IMR-90 (cell line): Measurements from ENCODE around the gene NR6A1.

Experiments
- CEBPB ChIP-seq: IDR thresholded peaks from 2 replicates; pipeline ENCODE4 v1.6.1; 2012; ENCODE audit warnings: low read depth, low read length, improper control_type of control experiment
- MAFK ChIP-seq: IDR thresholded peaks from 2 replicates; pipeline ENCODE4 v1.6.1; 2012; ENCODE audit warnings: low read depth, low read length, improper control_type of control experiment
- NFE2L2 ChIP-seq: fragments of 150-350 bp; IDR thresholded peaks from 2 replicates; pipeline ENCODE4 v1.6.1; 2016; ENCODE audit warnings: low read depth, mild to moderate bottlenecking, low read length
- POLR2A ChIP-seq: IDR thresholded peaks from 2 replicates; pipeline ENCODE4 v1.6.1; 2012; ENCODE audit warnings: mild to moderate bottlenecking, low read depth, low read length
- RAD21 ChIP-seq: IDR thresholded peaks from 2 replicates; pipeline ENCODE4 v1.6.1; 2012; ENCODE audit warnings: low read length, improper control_type of control experiment
- RFX5 ChIP-seq: IDR thresholded peaks from 2 replicates; pipeline ENCODE4 v1.8.0; 2012; ENCODE audit warnings: low read depth, mild to moderate bottlenecking, low read length, moderate library complexity
- TF ChIP-seq, protein P1 (sequence below): conservative IDR thresholded peaks from 2 replicates; pipeline ENCODE4 v1.5.1; 2012; ENCODE audit warnings: mild to moderate bottlenecking, low read depth, low read length, improper control_type of control experiment
- TF ChIP-seq, protein P2 (sequence below): fragments of 150-350 bp; IDR thresholded peaks from 2 replicates; pipeline ENCODE4 v1.6.1; 2016; ENCODE audit warnings: low read depth, mild to moderate bottlenecking, low read length, moderate library complexity, borderline replicate concordance

DNA sequence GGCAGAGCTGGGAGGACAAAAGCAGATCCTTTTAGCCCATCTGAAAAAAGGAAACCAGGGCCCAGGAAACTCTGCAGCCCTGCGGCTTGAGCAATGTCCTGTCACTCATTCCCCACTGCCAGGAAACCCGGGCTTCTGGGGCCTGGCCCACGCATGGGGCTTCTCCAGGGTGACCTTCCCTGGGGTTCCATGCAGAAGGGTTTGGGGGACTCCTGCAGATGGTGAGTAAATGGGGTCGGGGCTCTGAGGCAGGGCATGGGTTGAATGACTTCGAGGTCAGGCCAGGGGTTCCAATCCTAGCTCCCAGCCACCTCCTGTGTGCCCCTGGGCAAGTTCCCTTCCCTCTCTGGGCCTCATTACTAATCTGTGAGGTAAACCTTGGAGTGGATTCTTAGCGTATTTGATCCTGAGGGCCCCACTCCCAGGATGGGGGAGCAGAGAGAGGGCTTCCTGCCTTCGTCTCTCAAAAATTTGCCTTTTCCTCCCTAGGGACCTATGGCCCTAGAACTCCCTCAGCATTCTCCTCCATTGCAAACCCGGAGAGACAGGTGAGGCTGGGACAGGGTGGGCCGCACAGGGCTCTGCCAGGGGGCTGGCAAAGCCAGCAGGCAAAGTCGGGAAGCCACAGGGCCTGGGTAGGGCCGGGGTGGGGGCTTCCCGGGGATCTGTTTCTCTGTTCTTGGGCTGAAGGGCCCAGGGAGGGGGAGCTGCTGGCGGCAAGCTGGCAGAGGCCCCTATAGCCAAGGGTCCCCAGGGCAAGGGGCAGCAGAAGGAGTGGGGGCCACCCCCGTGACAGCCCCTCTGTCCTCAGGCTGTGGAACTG is 295.0 kb downstream of the NR6A1 start:
- TF ChIP-seq CEBPB (no peak), POLR2A (no peak), NFE2L2 (no peak), MAFK (no peak), RFX5 (no peak), RAD21 (no peak)
- TF ChIP-seq, protein P1, sequence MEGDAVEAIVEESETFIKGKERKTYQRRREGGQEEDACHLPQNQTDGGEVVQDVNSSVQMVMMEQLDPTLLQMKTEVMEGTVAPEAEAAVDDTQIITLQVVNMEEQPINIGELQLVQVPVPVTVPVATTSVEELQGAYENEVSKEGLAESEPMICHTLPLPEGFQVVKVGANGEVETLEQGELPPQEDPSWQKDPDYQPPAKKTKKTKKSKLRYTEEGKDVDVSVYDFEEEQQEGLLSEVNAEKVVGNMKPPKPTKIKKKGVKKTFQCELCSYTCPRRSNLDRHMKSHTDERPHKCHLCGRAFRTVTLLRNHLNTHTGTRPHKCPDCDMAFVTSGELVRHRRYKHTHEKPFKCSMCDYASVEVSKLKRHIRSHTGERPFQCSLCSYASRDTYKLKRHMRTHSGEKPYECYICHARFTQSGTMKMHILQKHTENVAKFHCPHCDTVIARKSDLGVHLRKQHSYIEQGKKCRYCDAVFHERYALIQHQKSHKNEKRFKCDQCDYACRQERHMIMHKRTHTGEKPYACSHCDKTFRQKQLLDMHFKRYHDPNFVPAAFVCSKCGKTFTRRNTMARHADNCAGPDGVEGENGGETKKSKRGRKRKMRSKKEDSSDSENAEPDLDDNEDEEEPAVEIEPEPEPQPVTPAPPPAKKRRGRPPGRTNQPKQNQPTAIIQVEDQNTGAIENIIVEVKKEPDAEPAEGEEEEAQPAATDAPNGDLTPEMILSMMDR, result no peak
- TF ChIP-seq, protein P2, sequence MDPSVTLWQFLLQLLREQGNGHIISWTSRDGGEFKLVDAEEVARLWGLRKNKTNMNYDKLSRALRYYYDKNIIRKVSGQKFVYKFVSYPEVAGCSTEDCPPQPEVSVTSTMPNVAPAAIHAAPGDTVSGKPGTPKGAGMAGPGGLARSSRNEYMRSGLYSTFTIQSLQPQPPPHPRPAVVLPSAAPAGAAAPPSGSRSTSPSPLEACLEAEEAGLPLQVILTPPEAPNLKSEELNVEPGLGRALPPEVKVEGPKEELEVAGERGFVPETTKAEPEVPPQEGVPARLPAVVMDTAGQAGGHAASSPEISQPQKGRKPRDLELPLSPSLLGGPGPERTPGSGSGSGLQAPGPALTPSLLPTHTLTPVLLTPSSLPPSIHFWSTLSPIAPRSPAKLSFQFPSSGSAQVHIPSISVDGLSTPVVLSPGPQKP, result no peak
